Measurements from ENCODE around the gene MAGI2.

MAGI2 gene

GRCh38 chr7:78124216-78124615 lies 1329.3 kb downstream of the MAGI2 start:
- peak in 1 of 14 donors; percentile 17 for DNase-seq

DNA sequence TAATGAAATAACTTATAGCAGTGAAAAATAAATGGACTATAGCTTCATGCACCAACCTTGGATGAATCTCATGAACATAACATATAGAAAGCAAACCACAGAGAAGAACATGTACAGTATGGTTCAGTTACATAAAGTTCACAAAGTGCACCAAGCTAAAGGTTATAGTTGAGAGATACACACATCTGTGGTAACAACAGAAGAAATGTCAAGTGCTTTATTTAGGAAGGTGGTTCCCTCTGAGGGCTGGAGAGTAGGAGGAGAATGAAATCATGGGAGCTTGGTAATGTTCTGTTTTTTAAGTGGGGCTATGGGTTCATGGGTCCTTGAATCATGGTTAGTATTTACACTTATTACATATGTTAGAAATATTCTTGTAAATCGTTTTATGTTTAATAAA lies 1331.6 kb downstream of the MAGI2 start:
- DNase-seq, result no peak

GRCh38 chr7:78118470-78118869 lies 1335.0 kb downstream of the MAGI2 start:
- DNase-seq, result no peak

GRCh38 chr7:78115876-78116275 lies 1337.6 kb downstream of the MAGI2 start:
- DNase-seq, result no peak

GRCh38 chr7:78114993-78115392 lies 1338.5 kb downstream of the MAGI2 start:
- no peak for DNase-seq

- DNase-seq, result no peak
Measured at GRCh38 chr7:78112488-78112887, 1341.0 kb downstream of the MAGI2 start.

DNA sequence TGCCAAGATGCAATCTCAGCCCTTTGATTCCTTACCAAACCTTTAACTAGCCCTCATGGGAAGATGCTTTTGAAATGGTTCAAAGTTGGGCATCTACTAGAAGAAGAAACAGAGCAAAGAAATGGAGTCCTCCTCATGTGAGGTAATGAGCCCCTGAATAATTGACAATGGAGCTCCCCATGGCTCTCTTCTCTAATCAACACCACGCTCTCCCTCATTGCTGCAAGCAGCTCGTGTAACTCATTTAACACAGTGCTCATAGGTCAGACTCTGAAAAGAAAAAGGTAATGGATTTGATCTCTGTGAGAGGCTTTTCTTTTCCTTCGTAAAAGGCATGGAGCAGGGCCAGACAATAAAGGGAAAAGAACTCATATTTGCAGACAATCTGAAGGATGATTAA lies 1342.1 kb downstream of the MAGI2 start:
- no peak for DNase-seq

DNA sequence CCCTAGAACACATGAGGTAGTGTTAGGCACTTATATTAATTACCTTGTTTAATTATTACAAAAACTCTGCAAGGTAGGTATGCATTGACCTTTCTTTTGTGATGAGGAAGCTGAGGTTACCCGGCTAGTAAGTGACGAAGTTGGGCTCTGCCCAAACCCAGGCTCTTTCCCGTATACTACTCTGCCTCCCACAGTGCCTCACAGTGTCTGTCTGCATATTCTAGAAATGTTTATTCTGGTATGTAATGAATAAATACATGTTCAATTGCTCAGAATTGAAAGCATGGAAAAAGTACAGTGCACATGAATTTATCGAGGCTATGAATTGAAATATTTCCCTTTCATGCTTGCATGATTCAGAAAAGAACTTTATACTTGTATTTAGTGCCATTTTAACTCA lies 1350.0 kb downstream of the MAGI2 start:
- no peak for DNase-seq

DNA sequence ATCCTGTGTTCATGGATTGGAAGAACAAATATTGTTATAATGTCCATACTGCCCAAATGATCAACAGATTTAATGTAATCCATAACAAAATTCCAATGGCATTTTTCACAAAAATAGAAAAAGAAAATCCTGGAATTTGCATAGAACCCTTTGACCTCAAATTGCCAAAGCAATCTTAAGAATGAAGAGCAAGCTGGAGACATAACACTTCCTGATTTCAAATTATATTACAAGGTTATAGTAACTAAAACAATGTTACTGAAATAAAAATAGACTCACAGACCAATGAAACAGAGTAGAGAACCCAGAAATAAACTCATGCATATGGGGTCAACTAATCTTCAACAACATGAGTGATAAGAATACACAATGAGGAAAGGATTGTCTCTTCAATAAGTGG lies 1352.4 kb downstream of the MAGI2 start:
- no peak for DNase-seq

GRCh38 chr7:78099715-78100394 lies 1353.6 kb downstream of the MAGI2 start:
- DNase-seq, result no peak

DNA sequence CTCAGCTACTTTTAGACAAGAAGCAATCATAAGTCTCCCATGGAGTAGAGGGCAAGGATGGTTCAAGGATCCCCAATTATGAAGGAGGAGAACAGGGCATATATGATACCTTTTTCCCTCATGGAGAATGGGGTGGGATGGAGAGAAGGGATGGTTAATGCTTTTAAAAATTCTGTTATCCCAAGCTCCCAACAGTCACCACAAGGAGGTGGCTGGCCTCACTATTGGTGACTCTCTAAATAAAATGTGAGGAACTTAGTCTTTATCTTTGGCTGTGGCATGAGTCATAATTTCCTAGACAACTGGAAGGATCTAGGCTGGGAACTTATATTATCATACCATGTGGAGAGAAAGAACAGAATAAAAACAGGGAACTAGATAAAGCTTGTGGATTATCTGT lies 1357.9 kb downstream of the MAGI2 start:
- no peak for DNase-seq

GRCh38 chr7:78092331-78092730 lies 1361.1 kb downstream of the MAGI2 start:
- no peak for DNase-seq

DNA sequence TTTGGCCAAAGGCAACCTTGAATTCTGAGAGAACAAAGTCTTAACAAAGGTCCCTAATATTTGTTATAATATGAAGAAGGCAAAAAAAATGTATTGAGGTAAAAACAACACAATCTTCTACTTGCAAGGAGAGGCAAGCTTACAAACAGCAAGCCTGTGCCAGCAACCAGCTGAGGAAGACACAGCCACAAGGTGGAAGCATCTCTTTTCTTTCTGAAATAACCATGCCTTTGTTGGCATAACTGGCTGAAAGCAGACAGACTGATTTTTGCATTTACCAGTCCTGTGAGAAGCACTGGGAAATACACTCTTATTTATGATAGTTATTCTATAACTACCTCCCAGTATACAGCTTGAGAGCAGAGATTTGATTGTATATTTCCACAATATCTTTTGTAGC lies 1362.9 kb downstream of the MAGI2 start:
- DNase-seq, result no peak

GRCh38 chr7:78083476-78084120 lies 1369.9 kb downstream of the MAGI2 start:
- DNase-seq, result no peak

DNA sequence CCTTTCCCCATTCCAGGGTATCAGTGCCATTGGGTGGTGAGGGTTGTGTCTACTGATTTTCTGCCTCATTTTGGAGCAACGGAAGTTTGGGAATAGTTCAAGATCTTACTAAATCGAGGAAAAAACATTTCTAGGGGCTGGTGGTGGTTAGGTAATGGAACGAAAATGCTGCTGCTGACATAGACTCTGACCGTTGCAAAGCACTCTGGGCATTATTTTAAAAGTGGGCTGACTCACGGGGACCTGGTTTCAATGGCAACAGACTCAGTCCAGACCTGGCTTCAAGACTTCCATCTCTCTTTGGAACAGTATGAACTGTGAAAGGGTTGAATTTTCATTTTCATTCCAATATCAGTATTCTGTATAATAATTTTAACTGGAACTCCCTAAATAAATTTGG lies 1370.9 kb downstream of the MAGI2 start:
- DNase-seq, result no peak

DNA sequence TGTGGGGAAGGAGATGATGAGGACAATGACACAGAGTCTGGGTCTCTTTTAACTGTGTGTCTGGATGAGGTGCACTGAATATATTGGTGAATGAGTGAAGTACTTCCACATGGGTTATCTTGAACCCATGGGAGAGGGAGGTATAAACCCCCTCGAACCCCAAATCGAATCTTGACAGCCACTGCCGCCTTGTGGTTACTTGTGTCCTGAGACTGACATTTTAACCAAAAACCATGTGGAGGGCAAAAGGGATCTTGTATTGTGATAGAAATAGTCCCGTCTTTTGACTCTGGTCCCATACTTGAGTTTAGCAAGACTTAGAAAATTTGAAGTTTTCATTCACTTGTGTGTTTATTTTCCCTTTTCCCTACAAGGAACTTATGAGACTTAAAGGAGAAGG lies 1371.6 kb downstream of the MAGI2 start:
- DNase-seq, result no peak

DNA sequence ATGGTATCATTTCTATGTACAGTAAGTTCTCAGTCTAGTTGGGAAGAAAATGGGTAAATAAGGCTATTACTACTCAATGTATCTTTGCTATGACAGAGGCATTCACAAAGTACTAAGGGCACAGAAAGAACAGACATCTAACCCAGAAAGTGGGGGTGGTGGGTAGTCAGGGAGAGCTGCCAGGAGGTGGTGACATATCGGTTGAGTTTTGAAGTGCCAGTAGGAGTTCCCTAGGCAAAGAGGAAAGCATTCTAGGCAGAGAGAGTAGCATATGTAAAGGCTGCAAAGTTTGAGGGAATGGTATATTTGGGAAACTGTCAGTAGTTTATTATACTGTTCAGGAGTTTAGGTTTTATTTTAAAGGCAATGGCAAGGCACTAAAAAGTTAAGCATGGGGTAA lies 1372.1 kb downstream of the MAGI2 start:
- DNase-seq, result no peak

DNA sequence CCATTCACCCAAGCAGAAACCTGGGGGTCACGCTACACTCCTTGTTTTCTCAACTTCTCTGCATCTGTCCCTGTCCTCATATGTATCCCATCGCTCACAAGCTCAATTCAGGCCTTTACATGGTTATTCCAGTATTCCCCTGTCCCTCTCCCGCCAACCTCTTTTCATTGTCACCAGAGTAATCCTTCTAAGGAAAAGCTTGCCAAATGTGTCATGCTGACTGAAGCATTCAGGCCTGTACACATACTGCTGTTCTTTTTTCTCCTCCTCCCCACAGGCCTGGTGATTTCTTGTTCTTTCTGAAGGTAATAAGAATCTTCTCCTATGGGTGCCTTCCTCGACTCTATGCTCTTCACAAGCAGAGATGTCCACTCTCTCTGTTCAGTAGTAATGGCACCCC lies 1372.7 kb downstream of the MAGI2 start:
- peak in 4 of 14 donors; percentile 1 to 9 (median 7) for DNase-seq

DNA sequence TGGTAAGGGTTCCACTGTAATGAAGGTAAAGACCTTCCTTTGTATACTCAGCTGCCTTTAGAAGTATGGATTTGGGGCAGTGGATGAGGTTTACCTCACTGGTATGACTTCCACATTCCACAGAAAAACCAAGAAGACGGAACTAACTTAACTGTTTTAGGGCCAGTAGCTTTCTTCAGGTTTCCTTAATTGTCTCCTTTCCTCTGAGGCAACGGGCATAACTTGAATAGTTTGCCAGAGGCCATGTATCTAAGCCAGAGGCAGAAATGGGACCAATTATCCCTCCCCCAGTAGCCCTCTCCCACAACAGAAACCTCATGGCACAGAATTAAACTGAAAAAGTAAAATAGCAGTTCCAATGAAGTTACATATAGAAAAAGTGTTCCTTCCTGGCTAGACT lies 1373.2 kb downstream of the MAGI2 start:
- no peak for DNase-seq

GRCh38 chr7:78074713-78075112 lies 1378.8 kb downstream of the MAGI2 start:
- no peak for DNase-seq

GRCh38 chr7:78073609-78074382 lies 1379.7 kb downstream of the MAGI2 start:
- no peak for DNase-seq

GRCh38 chr7:78072201-78072590 lies 1381.3 kb downstream of the MAGI2 start:
- DNase-seq, result no peak

GRCh38 chr7:78071491-78072200 lies 1381.8 kb downstream of the MAGI2 start:
- no peak for DNase-seq

Data from C1 segment of cervical spinal cord (tissue), 14 donors.